Measurements from ENCODE around the gene SLC6A9.

- TF ChIP-seq, protein P1, sequence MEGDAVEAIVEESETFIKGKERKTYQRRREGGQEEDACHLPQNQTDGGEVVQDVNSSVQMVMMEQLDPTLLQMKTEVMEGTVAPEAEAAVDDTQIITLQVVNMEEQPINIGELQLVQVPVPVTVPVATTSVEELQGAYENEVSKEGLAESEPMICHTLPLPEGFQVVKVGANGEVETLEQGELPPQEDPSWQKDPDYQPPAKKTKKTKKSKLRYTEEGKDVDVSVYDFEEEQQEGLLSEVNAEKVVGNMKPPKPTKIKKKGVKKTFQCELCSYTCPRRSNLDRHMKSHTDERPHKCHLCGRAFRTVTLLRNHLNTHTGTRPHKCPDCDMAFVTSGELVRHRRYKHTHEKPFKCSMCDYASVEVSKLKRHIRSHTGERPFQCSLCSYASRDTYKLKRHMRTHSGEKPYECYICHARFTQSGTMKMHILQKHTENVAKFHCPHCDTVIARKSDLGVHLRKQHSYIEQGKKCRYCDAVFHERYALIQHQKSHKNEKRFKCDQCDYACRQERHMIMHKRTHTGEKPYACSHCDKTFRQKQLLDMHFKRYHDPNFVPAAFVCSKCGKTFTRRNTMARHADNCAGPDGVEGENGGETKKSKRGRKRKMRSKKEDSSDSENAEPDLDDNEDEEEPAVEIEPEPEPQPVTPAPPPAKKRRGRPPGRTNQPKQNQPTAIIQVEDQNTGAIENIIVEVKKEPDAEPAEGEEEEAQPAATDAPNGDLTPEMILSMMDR (IDR thresholded peaks at IDR 0.05): no peak
- TF ChIP-seq EP300 (IDR thresholded peaks at IDR 0.05) (no peak), POLR2AphosphoS5 (IDR thresholded peaks at IDR 0.05) (no peak)
Measured at GRCh38 chr1:44059212-44059611, 27.9 kb upstream of the SLC6A9 start.
